A172 (cell line): Measurements from ENCODE around the gene IL11. TPM values are rescaled to one million over a fixed set of nuclear protein-coding genes. Genes with fewer than 3 reads are reported as not detected.

ENCODE experiments used
- DNase-seq: peaks from one replicate; pipeline ENCODE4 v3.0.0-alpha.2; 2015; ENCODE audit warnings: low spot score
- total RNA-seq: library from RNA; depleted of rRNA; stranded (reverse); fragments of >200 nt; shearing (Covaris generic); gene quantifications from 2 replicates; pipeline ENCODE4 v1.2.3, GENCODE V29; 2014; rRNA removed

The IL11 gene
- total RNA-seq, 1 experiment from 2014 or later = 8.4 TPM

DNA sequence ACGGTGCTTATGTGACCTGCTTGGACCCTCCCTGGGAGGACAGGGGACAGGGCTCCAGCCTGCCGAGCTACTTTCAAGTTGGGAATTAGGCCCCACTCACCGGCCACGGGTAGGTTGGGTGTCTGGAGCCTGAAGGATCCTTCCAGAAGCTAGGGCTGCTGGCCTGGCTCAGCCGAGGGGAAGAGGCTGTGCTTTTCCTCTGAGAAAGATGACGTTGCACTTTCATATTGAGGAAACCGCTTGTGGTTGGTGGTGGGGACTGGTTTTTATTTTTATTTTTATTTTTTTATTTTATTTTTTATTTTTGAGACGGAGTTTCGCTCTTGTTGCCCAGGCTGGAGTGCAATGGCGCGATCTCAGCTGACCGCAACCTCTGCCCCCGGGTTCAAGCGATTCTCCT, 45.1 kb downstream of the IL11 start, which contains the start of gene TMEM150B:
Gene TMEM150B (minus strand): TSS at position 170 of the 400 bp plus-strand sequence. CDS start 4,305 bp downstream, outside the sequence.
- DNase-seq = no peak

DNA sequence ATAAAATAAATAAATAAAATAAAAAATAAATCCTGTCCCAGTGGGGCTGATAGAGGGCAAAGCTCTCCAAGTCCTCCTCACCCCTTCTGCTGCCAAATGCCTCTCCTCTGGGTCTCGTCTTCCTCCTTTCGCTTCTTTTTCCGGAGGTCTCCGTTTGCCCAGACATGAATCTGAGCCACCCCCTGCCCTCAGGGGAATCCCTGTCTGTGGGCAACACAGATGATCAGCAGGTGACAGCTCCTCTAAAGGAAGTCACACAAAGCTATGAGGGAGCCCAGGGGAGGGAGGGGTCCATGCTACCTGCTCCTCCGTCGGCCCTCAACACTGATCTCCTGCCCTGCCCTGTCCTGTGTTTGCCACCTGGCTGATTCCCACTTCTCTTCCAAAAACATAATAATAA, 45.6 kb downstream of the IL11 start:
- DNase-seq = no peak

DNA sequence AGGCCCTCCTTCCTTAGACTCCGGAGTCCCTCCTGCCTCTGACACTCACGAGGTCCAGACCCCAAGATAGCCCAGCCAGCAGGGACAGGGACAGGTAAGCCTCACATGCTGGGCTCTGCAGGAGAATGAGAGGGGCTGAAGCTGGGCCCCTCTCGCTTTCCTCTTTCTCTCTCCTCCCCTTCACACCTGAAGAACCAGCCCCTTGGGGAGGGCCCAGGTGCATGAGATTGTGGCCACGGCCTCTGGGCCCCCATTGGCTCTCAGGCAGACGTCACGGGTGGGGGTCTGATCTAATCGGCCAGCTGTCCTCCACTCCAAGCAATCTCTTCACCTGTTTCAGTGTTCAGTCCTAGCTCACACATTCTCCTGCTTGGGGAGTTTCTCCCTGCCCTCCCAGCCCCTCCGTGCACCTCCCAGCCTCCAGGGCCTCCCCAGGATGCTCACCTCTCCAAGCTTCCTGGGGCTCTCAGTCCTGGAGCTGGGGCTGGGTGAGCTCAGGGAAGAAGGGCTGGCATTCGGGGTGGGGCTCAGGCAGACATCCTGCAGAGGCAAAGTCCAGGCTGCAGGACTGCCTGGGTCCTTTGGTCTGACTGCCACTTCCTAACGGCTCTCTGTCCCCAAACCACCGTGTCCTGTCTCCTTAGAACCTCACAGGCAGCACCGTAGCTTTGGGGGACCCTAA, 47.9 kb downstream of the IL11 start:
- no peak for DNase-seq

DNA sequence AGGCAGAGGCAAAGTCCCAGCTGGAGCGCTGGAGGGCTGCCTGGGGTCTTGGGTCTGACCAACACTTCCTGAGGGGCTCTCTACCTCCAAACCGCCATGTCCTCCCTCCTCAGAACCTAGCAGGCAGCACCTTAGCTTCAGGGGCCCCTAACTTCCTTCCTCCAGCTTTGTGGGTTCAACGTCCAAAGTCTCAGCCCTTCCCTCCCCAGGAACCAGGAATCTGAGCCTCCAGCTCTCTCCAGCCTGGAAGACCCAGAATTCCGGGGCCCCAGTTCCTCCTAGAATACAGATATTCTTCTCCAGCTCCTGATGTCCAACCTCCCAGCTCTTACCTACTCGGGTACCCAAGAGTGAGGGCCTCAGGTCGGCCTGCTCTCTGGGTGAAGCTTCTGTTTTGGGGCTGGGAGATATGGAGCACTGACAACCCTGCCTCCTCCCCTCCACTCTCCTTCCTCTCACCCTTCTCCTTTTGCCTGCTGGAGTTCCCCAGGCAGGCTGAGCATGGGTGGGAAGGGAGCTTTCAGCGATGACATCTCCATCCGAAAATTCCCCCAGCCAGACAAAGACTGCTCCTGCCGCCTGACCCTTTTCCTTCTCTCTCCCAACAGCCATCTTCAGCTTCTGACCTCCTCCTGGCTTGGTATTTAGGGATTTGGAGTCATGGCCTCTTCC, 48.7 kb downstream of the IL11 start:
- DNase-seq = no peak

DNA sequence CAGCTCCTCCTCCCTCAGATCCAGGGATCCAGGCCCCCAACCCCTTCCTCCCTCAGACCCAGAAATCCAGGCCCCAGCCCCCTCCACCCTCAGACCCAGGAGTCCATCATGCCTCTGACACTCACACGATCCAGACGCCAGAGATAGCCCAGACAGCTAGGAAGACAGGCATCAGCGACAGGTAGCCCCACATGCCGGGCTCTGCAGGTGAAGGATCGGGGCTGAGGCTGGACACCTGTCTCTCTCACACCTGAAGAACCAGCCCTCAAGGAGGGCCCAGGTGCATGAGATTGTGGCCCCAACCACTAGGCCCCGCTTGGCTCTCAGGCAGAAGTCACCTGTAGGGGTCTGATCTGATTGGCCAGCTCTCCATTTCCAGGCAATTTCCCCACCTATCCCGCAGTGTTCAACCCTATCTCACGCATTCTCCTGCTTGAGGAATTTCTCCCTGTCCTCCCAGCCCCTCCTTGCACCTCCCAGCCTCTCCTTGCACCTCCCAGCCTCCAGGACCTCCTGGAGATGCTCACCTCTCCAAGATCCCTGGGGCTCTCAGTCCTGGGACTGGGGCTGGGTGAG, 49.3 kb downstream of the IL11 start:
- DNase-seq = no peak

DNA sequence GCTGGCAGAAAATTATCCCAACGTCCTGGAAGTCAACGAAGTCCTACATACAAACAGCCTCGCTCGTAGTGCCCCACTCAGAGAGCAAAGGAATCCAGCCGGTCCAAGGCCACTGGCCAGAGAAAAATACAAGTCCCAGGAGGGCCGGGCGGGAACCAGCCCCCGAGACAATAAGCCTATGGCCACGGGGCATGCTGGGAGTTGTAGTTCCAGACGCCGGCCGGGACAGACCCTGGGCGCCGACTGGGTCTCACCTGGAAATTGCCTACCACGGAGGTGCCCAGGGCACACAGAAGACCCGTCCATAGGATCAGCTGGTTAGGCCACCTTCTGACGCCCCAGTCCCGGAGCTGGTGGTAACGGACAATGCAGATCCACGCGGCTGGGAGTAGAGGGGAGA, 50.5 kb downstream of the IL11 start:
- no peak for DNase-seq

DNA sequence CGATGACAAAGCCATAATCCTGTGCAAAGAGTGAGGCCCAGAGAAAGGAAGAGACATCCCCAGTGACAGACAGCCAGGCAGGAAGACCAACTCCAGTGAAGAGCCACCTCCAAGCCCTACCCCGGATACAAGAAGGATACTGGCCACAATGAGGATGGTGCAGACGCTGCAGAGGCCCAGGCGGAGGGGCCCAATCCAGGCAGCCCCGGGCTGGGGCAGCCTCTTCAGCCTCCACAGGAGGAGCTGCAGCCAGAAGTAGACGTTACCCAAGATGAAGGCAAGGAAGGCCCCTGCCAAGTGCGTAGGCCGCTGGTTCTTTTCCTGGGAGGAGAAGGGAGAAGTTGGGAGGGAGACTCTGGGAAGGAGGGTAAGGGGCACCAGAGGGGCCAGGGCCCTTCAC, 53.6 kb downstream of the IL11 start:
- no peak for DNase-seq

DNA sequence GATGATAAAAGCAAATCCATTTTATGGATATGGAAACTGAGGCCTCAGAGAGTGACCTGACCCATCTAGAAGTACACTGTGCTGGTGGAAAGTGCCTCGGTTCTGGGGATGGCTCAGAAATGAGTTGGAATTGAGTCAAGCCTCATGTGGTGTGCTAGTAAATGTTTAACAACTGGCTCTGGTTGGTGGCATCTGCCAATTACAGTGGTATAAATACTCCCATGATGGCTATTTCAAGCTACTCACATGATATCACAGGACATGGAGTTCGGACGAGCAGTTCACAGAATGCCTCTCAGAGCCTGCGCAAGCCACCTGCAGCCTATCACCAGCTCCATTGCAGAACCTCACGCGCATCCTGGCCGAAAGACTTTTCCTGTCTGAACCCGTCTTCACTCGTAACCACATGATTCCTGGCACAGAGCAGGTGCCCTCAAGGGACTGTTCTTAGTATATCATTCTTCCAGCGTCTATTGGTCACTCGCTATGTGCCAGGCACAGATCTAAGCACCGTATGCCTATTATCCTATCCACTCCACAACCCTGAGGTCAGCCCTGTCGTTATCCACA, 54.2 kb downstream of the IL11 start:
- no peak for DNase-seq

DNA sequence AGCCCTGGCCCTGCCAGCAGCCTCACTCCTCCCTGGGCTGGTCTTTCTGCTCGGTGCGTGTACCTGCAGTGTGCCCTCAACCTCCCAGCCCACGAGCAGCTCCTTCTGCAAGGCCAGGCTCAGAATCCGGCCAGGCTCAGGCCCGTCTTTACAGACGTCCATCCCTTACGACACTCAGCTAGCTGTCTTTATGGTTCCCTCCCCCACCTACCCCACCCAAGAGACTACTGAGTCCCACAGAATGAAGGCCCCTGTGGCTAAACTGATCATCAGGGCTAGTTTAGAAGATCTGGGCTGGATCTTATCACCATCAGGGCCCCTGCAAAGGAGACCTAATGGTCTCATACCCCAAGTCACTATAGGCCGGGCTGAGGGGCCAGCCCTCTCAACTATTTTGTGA, 55.9 kb downstream of the IL11 start:
- DNase-seq = no peak

Other genes with a start within 250 kb of the IL11 start
- gene TNNT1, start 221.3 kb downstream of the IL11 start, total RNA-seq = 467 and 500 TPM in 2 replicates
- gene TNNI3, start 212.7 kb downstream of the IL11 start, total RNA-seq = 0.77 TPM in 1 of 2 replicates, not detected in the other
- 10.6 and 15.6 TPM in 2 replicates for gene DNAAF3, start 203.8 kb downstream of the IL11 start, total RNA-seq
- gene SYT5, start 190.2 kb downstream of the IL11 start, total RNA-seq = 0.09 and 1.8 TPM in 2 replicates
- gene PTPRH, start 161.0 kb downstream of the IL11 start, total RNA-seq = 12.3 and 18.4 TPM in 2 replicates
- 1.6 and 3.4 TPM in 2 replicates for gene TMEM86B, start 141.7 kb downstream of the IL11 start, total RNA-seq
- 73.6 and 80.1 TPM in 2 replicates for gene PPP6R1, start 111.4 kb downstream of the IL11 start, total RNA-seq
- gene HSPBP1, start 90.4 kb downstream of the IL11 start, total RNA-seq = 88.0 and 108 TPM in 2 replicates
- gene BRSK1, start 86.5 kb downstream of the IL11 start, total RNA-seq = 11.6 and 12.8 TPM in 2 replicates
- not detected in 2 replicates for gene TMEM150B, start 45.1 kb downstream of the IL11 start, total RNA-seq
- 19.1 and 19.8 TPM in 2 replicates for gene KMT5C, start 30.6 kb downstream of the IL11 start, total RNA-seq
- gene COX6B2, start 15.7 kb downstream of the IL11 start, total RNA-seq = 0.28 TPM in 1 of 2 replicates, not detected in the other
- gene GARIN5B, start 7.2 kb downstream of the IL11 start, total RNA-seq = not detected in 2 replicates
- not detected in 2 replicates for gene TMEM190, start 6.4 kb upstream of the IL11 start, total RNA-seq
- 1.2 TPM in 1 of 2 replicates, not detected in the other for gene TMEM238, start 13.8 kb upstream of the IL11 start, total RNA-seq
- gene RPL28, start 15.5 kb upstream of the IL11 start, total RNA-seq = 453 and 647 TPM in 2 replicates
- gene UBE2S, start 37.3 kb upstream of the IL11 start, total RNA-seq = 272 and 464 TPM in 2 replicates
- not detected in 2 replicates for gene SHISA7, start 72.8 kb upstream of the IL11 start, total RNA-seq
- 114 and 139 TPM in 2 replicates for gene ISOC2, start 91.2 kb upstream of the IL11 start, total RNA-seq
- gene C19orf85, start 94.3 kb upstream of the IL11 start, total RNA-seq = 0.07 TPM in 1 of 2 replicates, not detected in the other
- 4.1 and 4.8 TPM in 2 replicates for gene ZNF628, start 106.2 kb upstream of the IL11 start, total RNA-seq
- 56.2 and 65.7 TPM in 2 replicates for gene NAT14, start 114.7 kb upstream of the IL11 start, total RNA-seq
- gene SSC5D, start 118.0 kb upstream of the IL11 start, total RNA-seq = 1.1 and 1.2 TPM in 2 replicates
- gene SBK2, start 166.7 kb upstream of the IL11 start, total RNA-seq = 0.38 TPM in 1 of 2 replicates, not detected in the other
- 0.19 and 0.81 TPM in 2 replicates for gene SBK3, start 175.1 kb upstream of the IL11 start, total RNA-seq
- 7.9 and 16.6 TPM in 2 replicates for gene ZNF579, start 210.4 kb upstream of the IL11 start, total RNA-seq
- 11.5 and 11.7 TPM in 2 replicates for gene FIZ1, start 229.1 kb upstream of the IL11 start, total RNA-seq
- gene ZNF524, start 229.8 kb upstream of the IL11 start, total RNA-seq = 20.0 and 23.7 TPM in 2 replicates
- gene ZNF865, start 235.2 kb upstream of the IL11 start, total RNA-seq = 0.81 and 1.4 TPM in 2 replicates